Posterior vena cava (tissue), 2 donors: Measurements from ENCODE around the gene CD48. TPM values are rescaled to one million over a fixed set of nuclear protein-coding genes. Genes with fewer than 3 reads are reported as not detected.
"Not testable (repeated sequence)": the region's sequence is repeated elsewhere in the genome, so short reads cannot be mapped to it uniquely, and the experiment has no call there.

Source experiments
- DNase-seq: peaks from one replicate; pipeline ENCODE4 v3.0.0-alpha.2; 2020; ENCODE audit warnings: low spot score
- intact Hi-C, 2 donors: fragments of 100-400 bp; cut with DNase I; formaldehyde crosslinking; loops; one replicate each; pipeline versions ENCODE4 v1.14.1 to v1.14.2; 2022 to 2023
- total RNA-seq, 2 donors: library from RNA; stranded (reverse); fragmentation: NEBNext Ultra II Directional; extraction: Animal tissue kit (Norgen Biotek cat#: 25700); gene quantifications; one replicate each; pipeline ENCODE4 v1.2.1, GENCODE V29; 2021
- donor health status: DM: yes; HTN: yes; CAD: no.
- donor health status: DM: yes; HTN: yes; CAD: no.

Gene CD48
- total RNA-seq, 2 donors from 2014 or later = 3.3 to 5.6 TPM

- intact Hi-C loops = no loop called here
- DNase-seq = no peak
These were observed 8.9 kb upstream of the CD48 start for GRCh38 chr1:160720356-160721085.

- intact Hi-C loops = no loop called here
- no peak for DNase-seq
These were observed 6.6 kb upstream of the CD48 start for GRCh38 chr1:160718210-160718609.

- DNase-seq = no peak
- intact Hi-C loops = no loop called here
These were observed 5.7 kb upstream of the CD48 start for GRCh38 chr1:160717306-160717705.

GRCh38 chr1:160716013-160716412, 4.4 kb upstream of the CD48 start:
- intact Hi-C loops = no loop called here

GRCh38 chr1:160714034-160714648, 2.5 kb upstream of the CD48 start:
- DNase-seq, intact Hi-C loops: not testable (repeated sequence)

More at GRCh38 chr1:160716013-160716412, 4.4 kb upstream of the CD48 start:
- DNase-seq = no peak

- DNase-seq = no peak
- intact Hi-C loops = no loop called here
These were observed 1.5 kb upstream of the CD48 start for GRCh38 chr1:160713161-160713560.

GRCh38 chr1:160712525-160713080, 981 bp upstream of the CD48 start:
- intact Hi-C loops, DNase-seq: not testable (repeated sequence)

- intact Hi-C loops = no loop called here
These were observed 383 bp downstream of the CD48 start for GRCh38 chr1:160711276-160711601.

GRCh38 chr1:160710517-160711252, 937 bp downstream of the CD48 start:
- no peak for DNase-seq
- intact Hi-C loops = no loop called here

More at GRCh38 chr1:160711276-160711601, 383 bp downstream of the CD48 start:
- DNase-seq = no peak

GRCh38 chr1:160709715-160710114, 1.9 kb downstream of the CD48 start:
- no peak for DNase-seq
- intact Hi-C loops = no loop called here

GRCh38 chr1:160708801-160709200, 2.8 kb downstream of the CD48 start:
- intact Hi-C loops = no loop called here
- no peak for DNase-seq

- intact Hi-C loops = no loop called here
These were observed 3.5 kb downstream of the CD48 start for GRCh38 chr1:160708118-160708517.

GRCh38 chr1:160707236-160708064, 4.2 kb downstream of the CD48 start:
- no peak for DNase-seq
- intact Hi-C loops = no loop called here

More at GRCh38 chr1:160708118-160708517, 3.5 kb downstream of the CD48 start:
- DNase-seq = no peak

- intact Hi-C loops = no loop called here
- DNase-seq = no peak
These were observed 4.9 kb downstream of the CD48 start for GRCh38 chr1:160706526-160707235.

- DNase-seq = no peak
- intact Hi-C loops = no loop called here
These were observed 5.9 kb downstream of the CD48 start for GRCh38 chr1:160705742-160706141.

- DNase-seq, intact Hi-C loops: not testable (repeated sequence)
These were observed 6.4 kb downstream of the CD48 start for GRCh38 chr1:160705212-160705621.

GRCh38 chr1:160704250-160704649, 7.4 kb downstream of the CD48 start:
- intact Hi-C loops = no loop called here
- DNase-seq = no peak

GRCh38 chr1:160702100-160702499, 9.5 kb downstream of the CD48 start:
- intact Hi-C loops = no loop called here

GRCh38 chr1:160692390-160692789, 19.2 kb downstream of the CD48 start:
- intact Hi-C loops, DNase-seq: not testable (repeated sequence)

More at GRCh38 chr1:160702100-160702499, 9.5 kb downstream of the CD48 start:
- DNase-seq = no peak
